Daoy (cell line): ENCODE measurements around the gene XRCC1. TPM values are rescaled to one million over a fixed set of nuclear protein-coding genes. Genes with fewer than 3 reads are reported as not detected.
A peak's percentile ranks its signal among the peaks of the same experiment; 100 is the strongest.
"Not testable (repeated sequence)": the region's sequence is repeated elsewhere in the genome, so short reads cannot be mapped to it uniquely, and the experiment has no call there.

Source experiments
- DNase-seq: peaks from one replicate; pipeline ENCODE4 v3.0.0-alpha.2; 2015; ENCODE audit warnings: low read depth
- total RNA-seq: library from RNA; depleted of rRNA; stranded (reverse); fragments of >200 nt; shearing (Covaris generic); gene quantifications from 2 replicates; pipeline ENCODE4 v1.2.3, GENCODE V29; 2014

XRCC1 gene
- total RNA-seq, 1 experiment from 2014 or later: 40.1 TPM

- no peak for DNase-seq
Measured at GRCh38 chr19:43575955-43576878, 890 bp upstream of the XRCC1 start.

DNA sequence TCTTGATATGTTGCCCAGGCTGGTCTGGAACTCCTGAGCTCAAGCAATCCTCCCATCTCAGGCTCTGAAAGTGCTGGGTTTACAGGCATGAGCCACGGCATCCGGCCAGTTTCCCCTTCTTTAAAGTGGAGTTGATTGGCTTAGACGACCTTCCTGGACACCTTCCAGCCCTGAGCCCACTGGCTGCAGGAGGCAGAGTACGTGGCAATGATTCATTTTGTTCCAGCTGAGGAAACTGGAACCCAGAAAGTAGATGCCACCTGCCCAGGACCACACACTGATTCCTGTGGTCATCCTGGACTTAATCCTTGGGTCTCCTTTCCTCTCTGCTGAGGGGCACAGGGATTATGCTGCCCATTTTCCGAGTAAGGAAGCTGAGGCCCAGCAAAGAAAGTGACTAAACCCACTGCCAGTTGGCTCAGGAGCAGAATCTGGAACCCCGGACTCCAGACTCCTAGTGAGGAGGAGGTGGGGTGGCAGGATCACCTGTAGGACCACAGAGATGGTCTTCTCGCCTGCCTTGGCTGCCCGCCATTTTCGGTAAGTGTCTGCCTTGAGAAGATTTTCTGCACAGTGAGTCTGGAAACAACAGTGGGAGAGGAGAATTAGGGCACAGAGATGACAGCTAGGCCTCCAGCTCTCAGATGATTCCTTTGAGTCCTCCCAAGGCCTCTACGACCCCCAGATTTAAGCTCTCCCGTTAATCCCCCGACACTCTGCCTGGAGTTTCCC, 737 bp downstream of the XRCC1 start:
- DNase-seq: peak; percentile 86

DNA sequence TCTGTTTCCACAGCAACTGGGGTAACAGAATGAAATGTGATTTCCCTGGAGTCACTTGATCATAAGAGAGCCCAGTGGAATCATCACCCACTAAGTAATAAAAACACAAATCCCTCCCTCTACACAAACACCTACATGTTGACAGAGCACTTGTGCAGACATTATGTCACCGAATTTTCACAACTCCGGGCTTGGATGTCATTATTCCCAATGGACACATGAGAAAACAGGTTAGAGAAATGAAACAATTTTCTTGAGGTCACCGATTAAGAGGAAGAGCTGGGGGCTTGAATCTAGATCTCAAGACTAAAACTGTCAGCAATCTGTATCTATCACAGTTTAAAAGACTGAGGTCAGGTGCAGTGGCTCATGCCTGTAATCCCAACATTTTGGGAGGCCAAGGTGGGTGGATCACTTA, 3.1 kb downstream of the XRCC1 start:
- DNase-seq: no peak

DNA sequence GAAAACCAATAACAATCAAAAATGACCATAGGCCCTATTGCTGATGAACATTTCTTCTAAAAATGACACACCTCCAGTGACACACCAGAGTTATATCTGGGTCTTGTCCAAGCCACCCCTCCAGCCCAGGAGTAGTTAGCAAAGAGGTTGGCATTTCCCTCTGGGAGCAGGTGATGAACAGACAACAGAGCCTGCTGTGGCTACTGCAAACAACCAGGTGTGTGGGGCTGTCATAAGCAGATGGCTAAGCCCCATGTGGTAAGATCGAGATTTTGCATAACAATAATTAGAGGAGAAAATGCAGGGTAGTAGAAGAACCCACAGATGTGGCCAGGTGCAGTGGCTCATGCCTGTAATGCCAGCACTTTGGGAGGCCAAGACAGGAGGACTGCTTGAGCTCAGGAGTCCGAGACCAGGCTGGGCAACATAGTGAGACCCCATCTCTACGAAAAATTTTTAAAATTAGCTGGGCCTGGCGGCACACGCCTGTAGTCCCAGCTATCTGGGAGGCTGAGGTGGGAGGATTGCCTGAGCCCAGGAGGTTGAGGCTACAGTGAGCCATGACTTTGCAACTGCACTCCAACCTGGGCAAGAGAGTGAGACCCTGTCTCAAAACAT, 5.0 kb downstream of the XRCC1 start:
- no peak for DNase-seq

DNA sequence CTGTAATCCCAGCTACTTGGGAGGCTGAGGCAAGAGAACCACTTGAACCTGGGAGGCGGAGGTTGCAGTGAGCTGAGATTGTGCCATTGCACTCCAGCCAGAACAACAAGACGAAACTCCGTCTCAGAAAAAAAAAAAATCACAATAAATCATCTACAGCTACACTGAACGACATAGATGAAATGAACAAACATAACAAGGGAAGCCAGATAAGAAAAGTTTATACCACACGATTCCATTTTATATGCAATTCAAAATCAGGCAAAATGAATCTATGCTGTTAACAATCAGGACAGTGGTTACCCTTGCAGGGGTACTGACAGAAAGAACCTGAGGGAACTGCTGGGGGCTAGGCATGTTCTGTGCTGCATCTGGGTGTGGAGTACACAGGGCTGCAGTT, 5.7 kb downstream of the XRCC1 start:
- DNase-seq: no peak

DNA sequence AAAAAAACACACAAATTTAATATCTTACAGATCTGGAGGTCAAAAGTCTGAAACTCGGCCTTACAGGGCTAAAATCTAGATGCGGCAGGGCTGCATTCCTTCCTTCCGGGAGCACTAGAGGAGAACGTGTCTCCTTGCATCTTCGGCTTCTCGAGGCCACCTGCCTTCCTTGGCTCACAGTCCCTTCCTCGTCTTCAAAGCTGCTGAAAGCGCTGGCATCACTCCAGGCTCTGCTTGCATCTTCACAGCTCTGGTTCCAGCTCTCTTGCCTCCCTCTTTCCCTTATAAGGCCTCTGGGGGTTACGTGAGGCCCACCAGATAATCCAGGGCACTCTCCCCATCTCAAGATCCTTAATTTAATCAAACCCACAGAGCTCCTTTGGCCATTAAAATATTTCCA, 10.5 kb downstream of the XRCC1 start:
- DNase-seq: no peak

DNA sequence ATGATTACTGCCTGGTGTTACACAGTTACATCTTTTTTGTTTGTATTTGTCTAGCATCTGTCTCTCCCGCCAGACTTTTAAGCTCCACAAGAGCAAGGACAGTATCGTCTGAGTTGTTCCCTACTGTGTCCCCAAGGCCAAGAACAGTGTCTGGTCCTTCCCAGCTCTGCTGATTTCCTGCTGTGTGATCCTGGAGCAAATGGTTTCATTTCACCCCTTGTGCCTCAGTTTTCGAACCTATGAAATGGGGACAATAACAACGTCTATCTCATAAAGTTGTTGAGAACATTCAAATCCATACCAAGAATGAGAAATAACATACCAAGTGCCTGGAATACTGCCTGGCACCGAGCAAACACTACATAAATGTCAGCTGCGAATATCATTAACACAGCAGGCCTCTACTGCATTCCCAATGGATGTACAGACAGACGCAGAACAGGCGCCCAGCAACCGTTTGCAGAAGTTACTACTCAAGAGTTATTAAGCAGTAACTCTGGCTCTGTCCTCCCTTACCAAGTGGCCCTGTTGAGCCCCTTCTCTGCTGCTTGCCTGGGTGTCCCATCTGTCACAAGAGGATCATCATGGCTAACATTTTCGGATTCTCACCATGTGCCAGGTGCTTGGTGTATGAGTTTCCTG, 11.4 kb downstream of the XRCC1 start:
- DNase-seq: no peak

- peak; percentile 90 for DNase-seq
Measured at GRCh38 chr19:43562698-43563241, 12.6 kb downstream of the XRCC1 start.

DNA sequence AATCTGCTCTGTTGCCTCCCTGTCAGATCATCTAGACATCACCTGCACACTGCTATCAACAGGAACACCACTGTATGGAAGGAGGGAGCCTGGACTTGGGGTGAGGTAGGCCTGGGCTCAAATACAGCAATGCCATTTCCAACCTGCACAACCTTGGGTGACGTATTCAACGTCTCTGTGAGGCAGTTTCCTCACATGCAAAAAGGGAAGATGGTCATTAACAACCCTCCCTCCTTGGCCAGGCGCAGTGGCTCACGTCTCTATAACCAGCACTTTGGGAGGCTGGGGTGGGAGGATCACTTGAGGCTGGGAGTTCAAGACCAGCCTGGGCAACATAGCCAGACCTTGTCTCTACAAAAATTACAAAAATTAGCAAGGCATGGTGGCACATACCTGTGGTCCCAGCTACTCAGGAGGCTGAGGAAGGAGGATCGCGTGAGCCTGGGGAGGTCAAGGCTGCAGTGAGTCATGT, 13.1 kb downstream of the XRCC1 start:
- no peak for DNase-seq

- DNase-seq: no peak
Measured at GRCh38 chr19:43561139-43561970, 14.0 kb downstream of the XRCC1 start.

DNA sequence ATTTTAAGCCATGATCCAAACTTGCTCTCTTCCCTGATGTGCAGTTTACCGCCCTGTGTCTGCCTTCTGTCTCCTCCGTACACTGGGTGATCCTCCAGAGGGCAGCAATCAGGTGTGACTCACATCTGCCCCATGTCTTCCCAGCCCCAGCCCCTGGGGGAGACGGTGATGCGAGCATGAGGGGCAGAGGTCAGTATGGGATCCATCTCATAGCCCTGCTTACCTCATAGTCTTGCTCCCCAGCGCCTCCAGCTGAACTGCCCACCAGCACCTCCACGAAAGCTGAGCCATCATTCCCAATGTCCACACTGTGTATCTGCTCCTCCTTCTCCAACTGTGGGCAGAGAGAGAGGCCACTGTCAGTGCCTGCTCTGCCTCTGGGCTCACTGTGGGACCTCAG, 14.6 kb downstream of the XRCC1 start:
- peak; percentile 63 for DNase-seq

- DNase-seq: peak; percentile 69
Measured at GRCh38 chr19:43555185-43555770, 20.0 kb downstream of the XRCC1 start.

DNA sequence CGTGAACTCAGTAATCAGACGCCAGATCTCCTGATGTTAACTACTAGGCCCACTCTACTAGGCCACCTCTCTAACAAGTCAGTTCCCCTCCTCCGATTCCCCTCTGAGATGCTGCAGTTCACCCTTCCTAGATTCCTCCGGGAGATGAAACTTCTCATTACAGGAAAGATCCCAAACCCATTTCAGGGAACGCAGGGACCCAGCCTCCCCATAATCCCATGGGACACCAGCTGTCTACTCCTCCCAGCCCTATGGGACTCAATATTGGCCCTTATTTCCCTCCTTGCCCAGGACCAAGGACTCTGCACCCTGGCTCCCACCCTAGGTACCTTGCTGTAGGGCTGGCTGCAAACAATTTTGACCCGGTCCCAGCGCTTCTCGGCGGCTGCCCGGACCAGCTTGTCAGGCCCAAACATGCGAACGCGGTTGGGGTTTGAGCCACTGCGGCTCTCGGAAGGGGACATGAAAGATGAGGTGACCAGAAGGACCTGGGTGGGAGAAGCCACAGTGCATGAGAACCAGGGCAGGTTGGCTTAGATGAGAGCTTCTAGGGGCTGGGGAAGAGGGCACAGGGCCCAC, 20.9 kb downstream of the XRCC1 start:
- DNase-seq: no peak

GRCh38 chr19:43553656-43554055, 21.7 kb downstream of the XRCC1 start:
- no peak for DNase-seq

GRCh38 chr19:43552616-43553015, 22.7 kb downstream of the XRCC1 start:
- no peak for DNase-seq

DNA sequence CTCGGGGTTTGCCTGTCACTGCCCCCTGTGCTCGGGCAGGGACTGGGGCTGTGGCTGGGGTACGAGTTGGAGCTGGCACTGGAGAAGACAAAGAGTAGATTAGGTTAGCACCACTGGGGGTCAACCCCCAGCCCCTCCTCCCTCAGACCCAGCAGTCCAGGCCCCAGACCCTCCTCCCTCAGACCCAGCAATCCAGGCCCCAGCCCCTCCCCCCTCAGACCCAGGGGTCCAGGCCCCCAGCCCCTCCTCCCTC, 23.2 kb downstream of the XRCC1 start:
- DNase-seq: no peak

DNA sequence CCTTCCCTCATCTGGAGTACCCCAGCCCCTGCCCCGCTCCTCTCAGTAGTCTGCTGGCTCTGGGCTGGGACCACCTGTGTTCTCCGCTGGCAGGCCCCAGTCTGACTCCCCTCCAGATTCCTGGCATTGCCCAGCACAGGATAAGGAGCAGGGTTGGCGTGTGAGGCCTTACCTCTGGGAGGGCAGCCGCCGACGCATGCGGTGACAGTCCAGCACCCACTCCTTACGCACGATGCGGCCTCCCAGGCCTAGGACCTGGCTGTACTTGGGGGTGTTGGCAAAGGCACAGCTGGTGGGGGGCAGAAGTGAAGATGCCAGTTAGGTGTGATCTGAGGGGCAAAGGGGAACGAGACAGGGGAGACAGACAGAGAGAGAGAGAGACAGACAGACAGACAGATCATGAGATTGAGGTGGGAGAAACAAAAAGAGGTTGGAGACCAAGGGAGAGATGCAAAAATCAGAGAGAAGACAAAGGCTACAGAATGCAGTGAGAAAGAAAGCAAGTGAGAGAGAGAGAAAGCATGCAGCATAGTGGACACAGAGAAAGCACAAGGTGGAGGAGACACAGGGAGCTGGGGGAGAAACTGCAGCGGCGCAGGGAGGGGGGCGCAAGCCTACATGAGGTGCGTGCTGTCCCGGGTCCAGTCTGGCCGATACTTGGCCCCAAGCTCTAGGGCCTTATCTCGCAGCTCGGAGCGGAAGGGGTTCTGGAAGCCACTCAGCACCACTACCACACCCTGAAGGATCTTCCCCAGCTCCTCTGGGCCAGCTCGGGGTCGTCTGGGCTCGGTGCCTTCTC, 23.7 kb downstream of the XRCC1 start:
- DNase-seq: no peak

GRCh38 chr19:43548706-43549105, 26.6 kb downstream of the XRCC1 start:
- no peak for DNase-seq

DNA sequence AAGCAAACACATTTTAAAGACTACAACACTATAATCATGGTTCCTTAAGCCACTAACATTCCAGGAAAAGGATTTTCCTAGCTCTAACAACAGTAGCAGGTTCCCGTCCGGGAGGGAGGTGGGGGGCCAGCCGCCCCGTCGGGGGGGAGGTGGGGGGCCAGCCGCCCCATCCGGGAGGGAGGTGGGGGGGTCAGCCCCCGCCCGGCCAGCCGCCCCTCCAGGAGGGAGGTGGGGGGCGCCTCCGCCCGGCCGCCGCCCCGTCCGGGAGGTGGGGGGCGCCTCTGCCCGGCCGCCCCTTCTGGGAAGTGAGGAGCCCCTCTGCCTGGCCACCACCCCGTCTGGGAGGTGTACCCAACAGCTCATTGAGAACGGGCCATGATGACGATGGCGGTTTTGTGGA, 27.4 kb downstream of the XRCC1 start:
- DNase-seq: not testable (repeated sequence)
